Neuronal stem cell (in vitro differentiated cells): ENCODE data around the gene MYO1C.
"Not testable (repeated sequence)": the region's sequence is repeated elsewhere in the genome, so short reads cannot be mapped to it uniquely, and the experiment has no call there.

Source experiments
- DNase-seq: peaks from one replicate; pipeline ENCODE4 v3.0.0-alpha.2; 2013; ENCODE audit warnings: low spot score
- H2AFZ ChIP-seq: one replicate; pipeline ENCODE4 v1.6.1; 2013; ENCODE audit warnings: mild to moderate bottlenecking, low read length, inconsistent platforms
- H2AK5ac ChIP-seq: 2 replicates; pipeline ENCODE4 v1.6.1; 2013; ENCODE audit warnings: low read depth, mild to moderate bottlenecking, inconsistent platforms, low read length, moderate library complexity, mixed read lengths
- H2BK120ac ChIP-seq: 2 replicates; pipeline ENCODE4 v1.6.1; 2013; ENCODE audit warnings: low read depth, mild to moderate bottlenecking, inconsistent platforms, low read length, moderate library complexity, mixed read lengths
- H2BK12ac ChIP-seq: one replicate; pipeline ENCODE4 v1.6.1; 2013; ENCODE audit warnings: low read length, inconsistent platforms
- H2BK15ac ChIP-seq: 2 replicates; pipeline ENCODE4 v1.6.1; 2013; ENCODE audit warnings: mild to moderate bottlenecking, low read length, inconsistent platforms, mixed read lengths
- H2BK5ac ChIP-seq: one replicate; pipeline ENCODE4 v1.6.1; 2013; ENCODE audit warnings: inconsistent platforms, mild to moderate bottlenecking, low read length, moderate library complexity
- H3K14ac ChIP-seq: one replicate; pipeline ENCODE4 v1.6.1; 2013; ENCODE audit warnings: low read length, inconsistent platforms
- H3K18ac ChIP-seq: 2 replicates; pipeline ENCODE4 v1.6.1; 2013; ENCODE audit warnings: low read length, inconsistent platforms
- H3K23ac ChIP-seq: 2 replicates; pipeline ENCODE4 v1.6.1; 2013; ENCODE audit warnings: low read depth, mild to moderate bottlenecking, mixed read lengths, low read length, inconsistent platforms; ENCODE audit not compliant: poor library complexity
- H3K27ac ChIP-seq: replicated peaks from 3 replicates; pipeline ENCODE4 v1.5.1; 2013; ENCODE audit warnings: low read length, inconsistent platforms
- H3K27me3 ChIP-seq, 3 experiments: 2 replicates each; pipeline ENCODE4 v1.6.1; 2013; ENCODE audit warnings: low read length in 3 of 3, mild to moderate bottlenecking in 2 of 3, inconsistent platforms in 1 of 3, low read depth in 1 of 3, mixed read lengths in 1 of 3, moderate library complexity in 1 of 3; ENCODE audit not compliant: control insufficient read depth in 3 of 3, insufficient read depth in 3 of 3
- H3K36me3 ChIP-seq, 2 donors: replicated peaks in 1 of 2; 2 replicates each; pipeline ENCODE4 v1.6.1; 2013; ENCODE audit warnings: low read length in 2 of 2; ENCODE audit not compliant: control insufficient read depth in 2 of 2, insufficient read depth in 2 of 2
- H3K4ac ChIP-seq: 2 replicates; pipeline ENCODE4 v1.6.1; 2013; ENCODE audit warnings: inconsistent platforms, mild to moderate bottlenecking, low read length, moderate library complexity
- H3K4me1 ChIP-seq, 2 donors: 1 replicate in 1 of 2; 2 replicates in 1 of 2; pipeline ENCODE4 v1.6.1; 2013; ENCODE audit warnings: low read length in 2 of 2, low read depth in 1 of 2; ENCODE audit not compliant: control insufficient read depth in 2 of 2, insufficient read depth in 1 of 2
- H3K4me2 ChIP-seq: one replicate; pipeline ENCODE4 v1.6.1; 2013; ENCODE audit warnings: mild to moderate bottlenecking, low read length, inconsistent platforms; ENCODE audit not compliant: insufficient read depth, poor library complexity, severe bottlenecking
- H3K4me3 ChIP-seq, 2 donors: 2 replicates each; pipeline ENCODE4 v1.5.1; 2013; ENCODE audit warnings: low read length in 2 of 2, mild to moderate bottlenecking in 2 of 2, inconsistent platforms in 1 of 2, moderate library complexity in 1 of 2
- H3K79me1 ChIP-seq: one replicate; pipeline ENCODE4 v1.6.1; 2013; ENCODE audit warnings: low read depth, mild to moderate bottlenecking, inconsistent platforms, low read length, moderate library complexity
- H3K9ac ChIP-seq: one replicate; pipeline ENCODE4 v1.6.1; 2013; ENCODE audit warnings: mild to moderate bottlenecking, low read depth, low read length, inconsistent platforms; ENCODE audit not compliant: poor library complexity
- H3K9me3 ChIP-seq, 2 donors: replicated peaks in 1 of 2; 2 replicates each; pipeline versions ENCODE3 to v1.6.1; 2013; ENCODE audit warnings: low read length in 2 of 2, mild to moderate bottlenecking in 2 of 2, inconsistent platforms in 1 of 2, low read depth in 1 of 2, mixed read lengths in 1 of 2, moderate library complexity in 1 of 2; ENCODE audit not compliant: control insufficient read depth in 2 of 2, insufficient read depth in 1 of 2
- H4K8ac ChIP-seq: one replicate; pipeline ENCODE4 v1.6.1; 2013; ENCODE audit warnings: low read depth, mild to moderate bottlenecking, inconsistent platforms, low read length, moderate library complexity
- H4K91ac ChIP-seq: one replicate; pipeline ENCODE4 v1.6.1; 2013; ENCODE audit warnings: low read length, low read depth, mild to moderate bottlenecking, inconsistent platforms; ENCODE audit not compliant: poor library complexity
- WGBS, 2 donors: extraction: QIAGEN DNeasy Blood & Tissue Kit; methylation state at CpG; one replicate each; pipeline ENCODE4 v1.1.7; 2013; ENCODE audit warnings: missing lambda C conversion rate in 2 of 2, mixed read lengths in 1 of 2; ENCODE audit not compliant: insufficient read length in 2 of 2, insufficient replicate concordance in 1 of 2; ENCODE audit errors: extremely low coverage in 2 of 2; 5-methylcytosine and 5-hydroxymethylcytosine counted together

Gene MYO1C

DNA sequence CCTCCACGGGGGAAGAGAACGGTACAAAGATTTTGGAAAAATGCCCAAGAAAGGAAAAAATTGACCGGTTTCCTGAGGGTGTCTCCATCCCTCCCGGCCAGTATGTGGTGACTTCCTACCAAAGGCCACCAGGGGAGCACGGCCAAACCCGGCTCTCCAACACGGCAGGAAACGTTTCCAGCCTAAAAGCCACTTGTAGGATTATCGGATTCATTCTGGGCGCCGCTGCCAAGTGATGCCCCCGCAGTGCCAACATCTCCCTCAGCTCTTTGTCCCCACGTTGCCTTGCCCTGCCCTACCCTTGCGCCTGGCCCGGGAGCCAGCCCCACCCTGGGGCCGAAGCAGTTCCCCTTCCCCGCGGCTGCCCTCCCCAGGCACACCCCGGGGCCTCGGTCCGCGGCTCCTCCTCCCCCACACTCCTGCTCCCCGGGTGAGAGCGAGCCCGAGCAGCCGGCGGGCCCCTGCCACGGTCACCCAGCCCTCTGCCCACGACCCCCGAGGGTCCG lies 37.1 kb downstream of the MYO1C start:
- H3K14ac ChIP-seq: peak overlapping the region; percentile 97
- peak overlapping the region; percentile 83 to 100 for H3K4me3 ChIP-seq
- peak overlapping the region; percentile 69 for H3K4me2 ChIP-seq
- H3K9ac ChIP-seq: peak overlapping the region; percentile 99
- H3K4ac ChIP-seq: peak overlapping the region; percentile 80
- H2AK5ac ChIP-seq: peak overlapping the region; percentile 96
- H2BK15ac ChIP-seq: peak overlapping the region; percentile 71
- H3K4me1 ChIP-seq: peaks cover 5% of the 10 kb centered on the region in 2 donors
- peaks cover 8% of the 10 kb centered on the region for H3K79me1 ChIP-seq
- H2BK120ac ChIP-seq: no peak overlapping the region
- H2AFZ ChIP-seq: peak overlapping the region; percentile 94
- no peaks in the 10 kb centered on the region for H3K27me3 ChIP-seq
- DNase-seq: peak; percentile 48
- H4K91ac ChIP-seq: no peak overlapping the region
- H3K27ac ChIP-seq: peak overlapping the region; percentile 16
- peaks cover 0 to 3% of the 10 kb centered on the region in 2 donors for H3K9me3 ChIP-seq
- WGBS, 2 donors: no CpG with 5 or more reads among the region's 31 CpGs
- peak overlapping the region; percentile 99 for H2BK5ac ChIP-seq
- H2BK12ac ChIP-seq: peak overlapping the region; percentile 52
- H3K18ac ChIP-seq: peak overlapping the region; percentile 99
- H4K8ac ChIP-seq: no peak overlapping the region
- H3K23ac ChIP-seq: peak overlapping the region; percentile 90
- H3K36me3 ChIP-seq: peaks cover 0 to 33% of the 10 kb centered on the region in 2 donors

- DNase-seq: no peak
- no peak overlapping the region for H3K4ac ChIP-seq
- no peak overlapping the region for H2BK15ac ChIP-seq
- peak overlapping the region; percentile 83 to 100 for H3K4me3 ChIP-seq
- H3K18ac ChIP-seq: no peak overlapping the region
- no peak overlapping the region for H2AK5ac ChIP-seq
- H3K79me1 ChIP-seq: peaks cover 8% of the 10 kb centered on the region
- H2BK12ac ChIP-seq: no peak overlapping the region
- H3K4me1 ChIP-seq: peaks cover 5% of the 10 kb centered on the region in 2 donors
- peak overlapping the region; percentile 53 for H3K9ac ChIP-seq
- peaks cover 0 to 35% of the 10 kb centered on the region in 2 donors for H3K36me3 ChIP-seq
- H3K4me2 ChIP-seq: peak overlapping the region; percentile 69
- no peaks in the 10 kb centered on the region for H3K27me3 ChIP-seq
- H3K23ac ChIP-seq: no peak overlapping the region
- no peak overlapping the region for H2AFZ ChIP-seq
- no peak overlapping the region for H2BK120ac ChIP-seq
- H3K9me3 ChIP-seq: peaks cover 0 to 3% of the 10 kb centered on the region in 2 donors
- no peak overlapping the region for H3K14ac ChIP-seq
- H4K91ac ChIP-seq: no peak overlapping the region
- WGBS, 2 donors: no CpG with 5 or more reads among the region's 9 CpGs
- no peak overlapping the region for H4K8ac ChIP-seq
- H2BK5ac ChIP-seq: no peak overlapping the region
- H3K27ac ChIP-seq: no peak overlapping the region
These were observed 37.9 kb downstream of the MYO1C start for GRCh38 chr17:1454541-1454940.

DNA sequence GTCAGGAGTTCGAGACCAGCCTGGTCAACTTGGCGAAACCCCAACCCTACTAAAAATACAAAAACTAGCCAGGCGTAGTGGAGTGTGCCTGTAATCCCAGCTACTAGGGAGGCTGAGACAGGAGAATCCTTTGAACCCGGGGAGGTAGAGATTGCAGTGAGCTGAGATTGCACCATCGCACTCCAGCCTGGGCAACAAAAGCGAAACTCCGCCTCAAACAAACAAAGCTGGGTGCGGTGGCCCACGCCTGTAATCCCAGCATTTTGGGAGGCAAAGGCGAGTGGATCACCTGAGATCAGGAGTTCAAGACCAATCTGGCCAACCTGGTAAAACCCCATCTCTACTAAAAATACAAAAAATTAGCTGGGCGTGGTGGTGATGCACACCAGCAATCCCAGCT lies 38.8 kb downstream of the MYO1C start:
- H4K8ac ChIP-seq, H3K4ac ChIP-seq, H3K27me3 ChIP-seq, H3K4me3 ChIP-seq, H2AFZ ChIP-seq, H2BK120ac ChIP-seq, H2AK5ac ChIP-seq, H2BK12ac ChIP-seq, H2BK5ac ChIP-seq, H3K27ac ChIP-seq, H3K9me3 ChIP-seq, H2BK15ac ChIP-seq, H4K91ac ChIP-seq, DNase-seq, H3K9ac ChIP-seq, H3K18ac ChIP-seq, H3K14ac ChIP-seq, H3K23ac ChIP-seq, H3K4me1 ChIP-seq, H3K4me2 ChIP-seq: not testable (repeated sequence)
- Histone ChIP-seq H3K36me3 (peaks cover 2 to 44% of the 10 kb centered on the region in 2 donors), H3K79me1 (peaks cover 11% of the 10 kb centered on the region)
- WGBS, 2 donors: no CpG with 5 or more reads among the region's 11 CpGs

DNA sequence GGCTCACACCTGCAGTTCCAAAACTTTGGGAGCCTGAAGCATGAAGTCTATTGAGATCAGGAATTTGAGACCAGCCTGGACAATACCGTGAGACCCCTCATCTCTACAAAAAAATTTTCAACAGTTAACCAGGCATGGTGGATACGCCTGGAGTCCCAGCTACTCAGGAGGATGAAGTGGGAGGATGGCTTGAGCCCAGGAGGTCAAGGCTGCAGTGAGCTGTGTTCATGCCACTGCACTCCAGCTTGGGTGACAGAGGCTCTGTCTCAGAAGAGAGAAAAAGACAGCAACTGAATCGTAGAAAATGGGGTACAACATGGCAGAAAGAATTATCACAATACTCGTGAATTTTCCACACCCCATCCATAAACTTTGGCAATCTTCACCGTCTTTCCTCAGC lies 39.6 kb downstream of the MYO1C start:
- Histone ChIP-seq H2AFZ (no peak overlapping the region), H3K23ac (no peak overlapping the region), H3K4ac (no peak overlapping the region), H4K8ac (no peak overlapping the region), H2BK5ac (no peak overlapping the region), H2BK12ac (no peak overlapping the region), H3K4me2 (no peak overlapping the region), H2AK5ac (no peak overlapping the region), H3K79me1 (peaks cover 12% of the 10 kb centered on the region), H3K27me3 (no peaks in the 10 kb centered on the region), H2BK120ac (no peak overlapping the region), H3K4me1 (peaks cover 5% of the 10 kb centered on the region in 2 donors), H3K14ac (no peak overlapping the region), H4K91ac (no peak overlapping the region), H3K4me3 (no peak overlapping the region), H3K9ac (no peak overlapping the region), H3K9me3 (peaks cover 3% of the 10 kb centered on the region in 2 donors), H2BK15ac (no peak overlapping the region), H3K18ac (no peak overlapping the region), H3K36me3 (peaks cover 2 to 45% of the 10 kb centered on the region in 2 donors), H3K27ac (no peak overlapping the region)
- no CpG with 5 or more reads among the region's 5 CpGs for WGBS, 2 donors
- no peak for DNase-seq
